Measurements from ENCODE around the gene SELL. TPM values are rescaled to one million over a fixed set of nuclear protein-coding genes. Genes with fewer than 3 reads are reported as not detected.

Gene SELL
- total and polyA plus RNA-seq, 4 experiments from 2014 or later: 378 to 1,603 (median 636) TPM

DNA sequence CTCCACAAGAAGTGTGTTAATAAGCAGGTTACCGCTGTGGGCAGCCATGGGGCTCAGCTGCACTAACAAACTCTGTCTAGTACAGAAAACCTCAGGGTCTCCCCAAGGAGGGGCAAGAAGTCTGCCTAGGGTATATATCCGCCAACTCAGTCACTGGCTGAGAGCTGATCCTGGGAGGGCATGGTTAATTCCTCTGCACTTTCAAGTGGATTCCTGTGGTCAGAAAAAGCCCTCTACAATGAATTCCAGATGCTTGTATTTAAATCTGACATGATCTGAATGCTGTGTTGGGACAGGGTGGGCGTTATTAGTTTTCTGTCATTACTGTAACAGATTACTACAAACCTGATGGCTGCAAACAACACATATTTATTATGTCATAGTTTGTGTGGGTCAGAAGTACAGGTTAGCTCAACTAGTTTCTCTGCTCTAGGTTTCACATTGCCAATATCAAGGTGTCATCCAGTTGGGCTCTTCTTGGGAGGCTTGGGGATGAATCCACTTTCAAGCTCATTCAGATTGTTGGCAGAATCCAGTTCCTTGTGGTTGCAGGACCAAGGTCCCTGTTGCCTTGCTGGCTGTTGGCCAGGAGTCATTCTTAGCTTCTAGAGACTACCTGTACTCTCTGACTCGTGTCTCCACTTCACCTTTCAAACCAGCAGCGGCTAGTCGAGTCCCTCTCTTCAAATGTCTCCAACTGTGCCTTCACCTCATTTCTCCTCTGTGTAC is 30.4 kb upstream of the SELL start:
- H3K4me3 ChIP-seq (ENCODE audit: low read length in 2 of 2): no peak overlapping the region
- H3K27ac ChIP-seq (ENCODE audit: low read depth, low read length): no peak overlapping the region
- no peak overlapping the region for H3K4me3 Mint-ChIP-seq
- intact Hi-C loops (cut with micrococcal nuclease): no loop called here
- no peak for DNase-seq
- no peaks in the 10 kb centered on the region for H3K36me3 ChIP-seq (ENCODE audit: insufficient read depth, low read length)
- H3K27me3 Mint-ChIP-seq: peaks cover 7 to 10% of the 10 kb centered on the region in 2 donors
- no peaks in the 10 kb centered on the region for H3K27me3 ChIP-seq (ENCODE audit: insufficient read depth, low read length)
- no peaks in the 10 kb centered on the region for H3K36me3 Mint-ChIP-seq
- ChIA-PET CTCF (ENCODE audit: partially characterized antibody) (no interaction called here), POLR2A (ENCODE audit: partially characterized antibody) (no interaction called here)
- H3K9me3 Mint-ChIP-seq: peaks cover 0 to 5% (median 0%) of the 10 kb centered on the region in 8 donors
- H3K4me1 Mint-ChIP-seq: no peaks in the 10 kb centered on the region
- H3K4me1 ChIP-seq (ENCODE audit: insufficient read depth, low read length): no peaks in the 10 kb centered on the region
- H3K9me3 ChIP-seq (ENCODE audit: control insufficient read depth in 1 of 2, low read length in 2 of 2): no peaks in the 10 kb centered on the region
- H3K27ac Mint-ChIP-seq: no peak overlapping the region

DNA sequence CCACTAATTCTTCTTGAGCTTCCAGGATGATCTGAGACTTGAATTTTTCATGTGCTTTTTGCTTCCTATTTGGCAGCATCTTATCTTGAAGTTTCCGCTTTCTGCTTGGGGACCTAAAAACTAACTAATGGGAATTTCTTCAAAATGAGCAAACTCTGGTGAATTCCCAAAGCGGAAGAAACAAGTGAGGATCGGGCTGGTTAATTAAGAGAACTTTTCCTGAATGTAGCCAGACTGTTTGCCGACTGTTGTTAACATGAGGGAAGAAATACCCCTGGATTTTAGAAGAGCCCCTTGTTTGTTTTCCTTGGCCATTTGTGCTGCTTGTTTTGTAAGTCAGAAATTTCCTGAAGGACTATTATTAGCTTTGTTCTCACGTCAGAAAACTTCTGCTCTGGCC is 28.6 kb upstream of the SELL start:
- H3K4me3 ChIP-seq (ENCODE audit: low read length in 2 of 2): no peak overlapping the region
- H3K9me3 Mint-ChIP-seq: peaks cover 0 to 5% (median 0%) of the 10 kb centered on the region in 8 donors
- no peaks in the 10 kb centered on the region for H3K36me3 Mint-ChIP-seq
- no peak for DNase-seq
- no peaks in the 10 kb centered on the region for H3K36me3 ChIP-seq (ENCODE audit: insufficient read depth, low read length)
- no peak overlapping the region for H3K27ac Mint-ChIP-seq
- H3K27ac ChIP-seq (ENCODE audit: low read depth, low read length): no peak overlapping the region
- intact Hi-C loops (cut with micrococcal nuclease): no loop called here
- no peak overlapping the region for H3K4me3 Mint-ChIP-seq
- H3K27me3 ChIP-seq (ENCODE audit: insufficient read depth, low read length): no peaks in the 10 kb centered on the region
- H3K4me1 ChIP-seq (ENCODE audit: insufficient read depth, low read length): no peaks in the 10 kb centered on the region
- CTCF ChIA-PET (ENCODE audit: partially characterized antibody): no interaction called here
- POLR2A ChIA-PET (ENCODE audit: partially characterized antibody): no interaction called here
- H3K4me1 Mint-ChIP-seq: no peaks in the 10 kb centered on the region
- H3K9me3 ChIP-seq (ENCODE audit: control insufficient read depth in 1 of 2, low read length in 2 of 2): no peaks in the 10 kb centered on the region
- peaks cover 10 to 16% of the 10 kb centered on the region in 2 donors for H3K27me3 Mint-ChIP-seq

DNA sequence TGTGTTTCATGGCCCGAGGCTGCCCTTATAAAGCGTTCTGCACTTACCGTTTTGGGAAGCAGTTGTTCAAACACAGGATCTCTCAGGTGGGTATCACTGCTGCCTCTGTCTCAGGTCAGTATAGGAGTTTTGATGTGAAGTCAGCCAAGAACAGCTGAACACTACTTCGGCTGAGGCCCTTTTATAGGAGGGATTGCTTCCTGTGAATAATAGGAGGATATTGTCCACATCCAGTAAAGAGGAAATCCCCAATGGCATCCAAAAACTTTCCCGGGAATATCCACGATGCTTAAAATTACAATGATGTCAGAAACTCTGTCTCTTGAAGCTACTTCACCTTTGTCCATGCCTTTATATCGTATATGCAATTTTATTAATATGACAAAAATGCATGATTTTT is 22.5 kb upstream of the SELL start, which contains the start of gene SELE:
TSS of gene SELE (minus strand) at position 156 of the 400 bp plus-strand sequence. CDS start 467 bp downstream, outside the sequence.
- no peaks in the 10 kb centered on the region for H3K27me3 ChIP-seq (ENCODE audit: insufficient read depth, low read length)
- ChIA-PET CTCF (ENCODE audit: partially characterized antibody) (no interaction called here), POLR2A (ENCODE audit: partially characterized antibody) (no interaction called here)
- H3K36me3 Mint-ChIP-seq: no peaks in the 10 kb centered on the region
- no peaks in the 10 kb centered on the region for H3K4me1 Mint-ChIP-seq
- no peak for DNase-seq
- H3K27ac ChIP-seq (ENCODE audit: low read depth, low read length): no peak within 1 kb of the TSS
- intact Hi-C loops (cut with micrococcal nuclease): no loop called here
- no peaks in the 10 kb centered on the region for H3K9me3 Mint-ChIP-seq
- H3K9me3 ChIP-seq (ENCODE audit: control insufficient read depth in 1 of 2, low read length in 2 of 2): no peaks in the 10 kb centered on the region
- no peak within 1 kb of the TSS for H3K4me3 ChIP-seq (ENCODE audit: low read length in 2 of 2)
- no peaks in the 10 kb centered on the region for H3K4me1 ChIP-seq (ENCODE audit: insufficient read depth, low read length)
- no peak within 1 kb of the TSS for H3K4me3 Mint-ChIP-seq
- H3K27ac Mint-ChIP-seq: no peak within 1 kb of the TSS
- H3K27me3 Mint-ChIP-seq: peaks cover 18% of the 10 kb centered on the region in 2 donors
- no peaks in the 10 kb centered on the region for H3K36me3 ChIP-seq (ENCODE audit: insufficient read depth, low read length)

DNA sequence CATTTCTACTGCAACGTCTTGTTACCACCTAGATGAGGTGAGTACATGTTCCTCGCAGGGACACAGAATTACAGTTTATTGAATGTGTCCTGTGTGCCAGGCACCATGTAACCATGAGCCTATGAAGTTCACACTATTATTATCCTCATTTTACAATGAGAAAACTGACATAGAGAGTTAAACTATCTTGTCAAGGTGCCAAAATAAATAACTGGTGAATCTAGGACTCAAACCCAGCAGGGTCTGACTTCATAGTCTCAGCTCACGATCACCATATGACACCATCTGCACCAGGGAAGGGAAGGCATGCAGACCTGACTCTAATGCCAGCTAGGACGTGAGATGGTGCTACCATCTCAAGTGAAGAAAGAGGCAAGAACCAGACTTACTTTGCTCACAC is 20.0 kb upstream of the SELL start:
- ChIA-PET POLR2A (ENCODE audit: partially characterized antibody) (no interaction called here), CTCF (ENCODE audit: partially characterized antibody) (no interaction called here)
- Mint-ChIP-seq H3K4me1 (no peaks in the 10 kb centered on the region), H3K36me3 (no peaks in the 10 kb centered on the region), H3K27ac (no peak overlapping the region), H3K4me3 (no peak overlapping the region), H3K27me3 (peaks cover 15 to 21% of the 10 kb centered on the region in 2 donors), H3K9me3 (no peaks in the 10 kb centered on the region)
- intact Hi-C loops (cut with micrococcal nuclease): no loop called here
- no peaks in the 10 kb centered on the region for H3K4me1 ChIP-seq (ENCODE audit: insufficient read depth, low read length)
- H3K36me3 ChIP-seq (ENCODE audit: insufficient read depth, low read length): no peaks in the 10 kb centered on the region
- H3K27ac ChIP-seq (ENCODE audit: low read depth, low read length): no peak overlapping the region
- no peaks in the 10 kb centered on the region for H3K9me3 ChIP-seq (ENCODE audit: control insufficient read depth in 1 of 2, low read length in 2 of 2)
- H3K4me3 ChIP-seq (ENCODE audit: low read length in 2 of 2): no peak overlapping the region
- DNase-seq: no peak
- no peaks in the 10 kb centered on the region for H3K27me3 ChIP-seq (ENCODE audit: insufficient read depth, low read length)

DNA sequence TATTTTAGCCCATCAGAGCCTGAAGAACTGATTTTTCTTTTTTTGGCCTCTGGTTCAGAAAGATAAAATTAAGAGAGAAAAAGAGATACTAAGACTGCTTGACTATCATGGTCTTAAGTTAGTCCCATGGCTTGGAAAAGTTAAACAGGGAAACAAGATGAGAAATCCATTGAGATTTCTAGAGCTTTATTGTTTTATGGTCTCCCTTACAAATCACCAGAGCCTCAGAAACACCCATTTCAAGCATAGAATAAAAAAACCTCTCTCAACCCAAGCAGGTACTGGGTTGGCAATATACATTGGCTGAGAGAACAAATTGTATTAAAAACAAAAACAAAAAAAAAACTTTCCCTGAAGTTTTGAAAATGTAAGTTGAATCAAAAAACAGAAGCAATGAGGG is 18.6 kb upstream of the SELL start:
- no peak overlapping the region for H3K4me3 Mint-ChIP-seq
- peaks cover 12 to 22% of the 10 kb centered on the region in 2 donors for H3K27me3 Mint-ChIP-seq
- no peaks in the 10 kb centered on the region for H3K4me1 Mint-ChIP-seq
- H3K9me3 ChIP-seq (ENCODE audit: control insufficient read depth in 1 of 2, low read length in 2 of 2): no peaks in the 10 kb centered on the region
- H3K27ac ChIP-seq (ENCODE audit: low read depth, low read length): no peak overlapping the region
- H3K36me3 ChIP-seq (ENCODE audit: insufficient read depth, low read length): no peaks in the 10 kb centered on the region
- ChIA-PET CTCF (ENCODE audit: partially characterized antibody) (no interaction called here), POLR2A (ENCODE audit: partially characterized antibody) (no interaction called here)
- H3K27ac Mint-ChIP-seq: no peak overlapping the region
- H3K36me3 Mint-ChIP-seq: no peaks in the 10 kb centered on the region
- no peaks in the 10 kb centered on the region for H3K4me1 ChIP-seq (ENCODE audit: insufficient read depth, low read length)
- H3K27me3 ChIP-seq (ENCODE audit: insufficient read depth, low read length): no peaks in the 10 kb centered on the region
- H3K9me3 Mint-ChIP-seq: no peaks in the 10 kb centered on the region
- DNase-seq: no peak
- intact Hi-C loops (cut with micrococcal nuclease): no loop called here
- no peak overlapping the region for H3K4me3 ChIP-seq (ENCODE audit: low read length in 2 of 2)

DNA sequence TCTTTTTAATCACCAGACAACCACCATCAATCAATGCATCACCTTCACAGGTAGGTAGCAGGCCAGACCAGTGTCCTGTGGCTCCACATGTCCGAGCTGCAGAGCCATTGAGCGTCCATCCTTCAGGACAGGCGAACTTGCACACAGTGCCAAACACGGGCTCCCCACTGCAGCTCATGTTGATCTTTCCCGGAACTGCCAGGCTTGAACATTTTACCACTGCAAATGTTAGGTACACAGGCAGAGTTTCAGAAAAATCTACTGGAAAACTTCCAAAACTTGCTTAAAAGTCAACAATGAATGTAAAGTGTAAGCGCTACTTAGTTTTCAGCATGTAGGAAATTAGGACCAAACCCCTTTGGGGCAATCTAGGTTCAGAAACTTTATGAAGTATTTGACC is 15.9 kb upstream of the SELL start:
- no peaks in the 10 kb centered on the region for H3K9me3 Mint-ChIP-seq
- ChIA-PET CTCF (ENCODE audit: partially characterized antibody) (interaction anchor here (1.3 kb wide), 1 partner anchor 126 kb away, joined by 5 read pairs; no protein-coding TSS in a partner anchor), POLR2A (ENCODE audit: partially characterized antibody) (no interaction called here)
- no peaks in the 10 kb centered on the region for H3K36me3 ChIP-seq (ENCODE audit: insufficient read depth, low read length)
- H3K27me3 Mint-ChIP-seq: peaks cover 12% of the 10 kb centered on the region in 2 donors
- no peak overlapping the region for H3K4me3 ChIP-seq (ENCODE audit: low read length in 2 of 2)
- H3K4me3 Mint-ChIP-seq: no peak overlapping the region
- H3K4me1 ChIP-seq (ENCODE audit: insufficient read depth, low read length): no peaks in the 10 kb centered on the region
- H3K36me3 Mint-ChIP-seq: no peaks in the 10 kb centered on the region
- intact Hi-C loops (cut with micrococcal nuclease): no loop called here
- no peak overlapping the region for H3K27ac Mint-ChIP-seq
- no peak for DNase-seq
- no peaks in the 10 kb centered on the region for H3K4me1 Mint-ChIP-seq
- no peak overlapping the region for H3K27ac ChIP-seq (ENCODE audit: low read depth, low read length)
- no peaks in the 10 kb centered on the region for H3K9me3 ChIP-seq (ENCODE audit: control insufficient read depth in 1 of 2, low read length in 2 of 2)
- H3K27me3 ChIP-seq (ENCODE audit: insufficient read depth, low read length): no peaks in the 10 kb centered on the region

DNA sequence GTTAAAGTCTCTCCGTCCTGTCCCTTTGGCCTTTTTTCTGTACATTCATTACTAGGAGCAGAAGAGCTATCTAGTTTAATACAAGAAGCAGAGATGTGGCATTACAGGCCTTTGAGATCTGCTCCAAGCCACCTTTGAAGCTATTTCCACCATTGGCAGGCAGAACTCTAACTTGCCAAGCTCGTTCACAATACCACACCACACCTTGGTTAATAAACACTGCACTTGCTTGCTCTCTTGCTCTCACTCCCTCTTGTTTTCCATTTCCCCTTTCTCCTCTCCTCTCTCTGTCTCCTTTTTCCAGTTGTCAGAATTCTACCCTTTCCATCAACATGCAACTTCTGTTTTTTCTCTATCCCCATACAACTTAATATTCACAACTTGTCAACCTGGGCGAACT is 15.4 kb upstream of the SELL start:
- CTCF ChIA-PET (ENCODE audit: partially characterized antibody): interaction anchor here (1.3 kb wide), 1 partner anchor 125 kb away, joined by 5 read pairs; no protein-coding TSS in a partner anchor

More for the DNA sequence above, 15.4 kb upstream of the SELL start:
- Histone ChIP-seq H3K4me3 (ENCODE audit: low read length in 2 of 2) (no peak overlapping the region), H3K36me3 (ENCODE audit: insufficient read depth, low read length) (no peaks in the 10 kb centered on the region), H3K27me3 (ENCODE audit: insufficient read depth, low read length) (no peaks in the 10 kb centered on the region), H3K4me1 (ENCODE audit: insufficient read depth, low read length) (no peaks in the 10 kb centered on the region), H3K9me3 (ENCODE audit: control insufficient read depth in 1 of 2, low read length in 2 of 2) (no peaks in the 10 kb centered on the region), H3K27ac (ENCODE audit: low read depth, low read length) (no peak overlapping the region)
- H3K27me3 Mint-ChIP-seq: peaks cover 12% of the 10 kb centered on the region in 2 donors
- no peak for DNase-seq
- H3K4me1 Mint-ChIP-seq: no peaks in the 10 kb centered on the region
- no peaks in the 10 kb centered on the region for H3K9me3 Mint-ChIP-seq
- H3K27ac Mint-ChIP-seq: no peak overlapping the region
- intact Hi-C loops (cut with micrococcal nuclease): no loop called here
- no peaks in the 10 kb centered on the region for H3K36me3 Mint-ChIP-seq
- POLR2A ChIA-PET (ENCODE audit: partially characterized antibody): no interaction called here
- H3K4me3 Mint-ChIP-seq: no peak overlapping the region
